ENCODE data around the gene RRP12. TPM values are rescaled to one million over a fixed set of nuclear protein-coding genes. Genes with fewer than 3 reads are reported as not detected.

RRP12 gene
- total and polyA plus RNA-seq, 9 of the 15 experiments (the other 6 are each of a cell fraction or from before 2014, with no cell fraction given): 4.6 to 68.2 (median 21.8) TPM

GRCh38 chr10:97400665-97401454 lies at the start of gene RRP12 (continued):
- TF ChIP-seq BCLAF1 (IDR thresholded peaks at IDR 0.05; ENCODE audit: borderline replicate concordance in 1 of 2, control insufficient read depth in 1 of 2, low read depth in 2 of 2, low read length in 1 of 2): no peak
- no peak for TF ChIP-seq FOXP4 (CRISPR knock-in tag; IDR thresholded peaks at IDR 0.05; ENCODE audit: borderline replicate concordance)
- peak; percentile 45; the same call in 1 of the 2 replicates for TF ChIP-seq ZNF609 (CRISPR knock-in tag; IDR thresholded peaks at IDR 0.05; ENCODE audit: borderline replicate concordance)
- TF ChIP-seq CREB5 (CRISPR knock-in tag; IDR thresholded peaks at IDR 0.05): no peak
- TF ChIP-seq MTF1 (CRISPR knock-in tag; IDR thresholded peaks at IDR 0.05; ENCODE audit: borderline replicate concordance): no peak
- TF ChIP-seq U2AF2 (optimal IDR thresholded peaks at IDR 0.05; ENCODE audit: low read depth, low read length): no peak
- TF ChIP-seq MEIS2 (IDR thresholded peaks at IDR 0.05; ENCODE audit: partially characterized antibody): no peak
- TF ChIP-seq ZBTB12 (CRISPR knock-in tag; IDR thresholded peaks at IDR 0.05): peak; percentile 55; the same call in 1 of the 2 replicates
- TF ChIP-seq HNRNPH1 (optimal IDR thresholded peaks at IDR 0.05; ENCODE audit: low read depth, low read length): no peak
- no peak for TF ChIP-seq GMEB1 (CRISPR knock-in tag; IDR thresholded peaks at IDR 0.05)

All from K562 (cell line).